HEK293T (cell line): ENCODE measurements around the gene GNPNAT1.

ENCODE experiments used
- ARNT ChIP-seq: fragments of 450-650 bp; IDR thresholded peaks from 2 replicates; pipeline ENCODE4 v1.6.1; 2017; ENCODE audit warnings: mild to moderate bottlenecking
- BHLHE40 ChIP-seq: fragments of 450-650 bp; IDR thresholded peaks from 2 replicates; pipeline ENCODE4 v1.6.1; 2016; ENCODE audit warnings: mild to moderate bottlenecking, moderate library complexity, borderline replicate concordance
- ELF4 ChIP-seq: fragments of 450-650 bp; IDR thresholded peaks from 2 replicates; pipeline ENCODE4 v1.6.1; 2017; ENCODE audit warnings: antibody characterized with exemption
- FOXK2 ChIP-seq: fragments of 450-650 bp; IDR thresholded peaks from 2 replicates; pipeline ENCODE4 v1.6.1; 2016; ENCODE audit warnings: mild to moderate bottlenecking
- FOXM1 ChIP-seq: fragments of 450-650 bp; IDR thresholded peaks from 2 replicates; pipeline ENCODE4 v1.6.1; 2017; ENCODE audit warnings: mild to moderate bottlenecking, borderline replicate concordance
- HDGF ChIP-seq: fragments of 450-650 bp; IDR thresholded peaks from 2 replicates; pipeline ENCODE4 v1.6.1; 2017; ENCODE audit warnings: antibody characterized with exemption, borderline replicate concordance
- L3MBTL2 ChIP-seq: fragments of 450-650 bp; conservative IDR thresholded peaks from 2 replicates; pipeline ENCODE4 v1.6.1; 2016; ENCODE audit warnings: mild to moderate bottlenecking
- NFRKB ChIP-seq: fragments of 450-650 bp; IDR thresholded peaks from 2 replicates; pipeline ENCODE4 v1.6.1; 2016; ENCODE audit warnings: mild to moderate bottlenecking, moderate library complexity
- PKNOX1 ChIP-seq: fragments of 450-650 bp; IDR thresholded peaks from 2 replicates; pipeline ENCODE4 v1.6.1; 2016
- SP1 ChIP-seq: fragments of 450-650 bp; IDR thresholded peaks from 2 replicates; pipeline ENCODE4 v1.6.1; 2017
- SUZ12 ChIP-seq: fragments of 450-650 bp; IDR thresholded peaks from 2 replicates; pipeline ENCODE4 v1.6.1; 2016; ENCODE audit warnings: mild to moderate bottlenecking
- TARDBP ChIP-seq: fragments of 450-650 bp; IDR thresholded peaks from 2 replicates; pipeline ENCODE4 v1.6.1; 2016
- ZNF384 ChIP-seq: fragments of 450-650 bp; IDR thresholded peaks from 2 replicates; pipeline ENCODE4 v1.6.1; 2016

GRCh38 chr14:52759145-52759544 is 32.3 kb downstream of the GNPNAT1 start:
- TF ChIP-seq HDGF (no peak), BHLHE40 (no peak), ARNT (no peak), NFRKB (no peak), SP1 (no peak), L3MBTL2 (no peak), TARDBP (no peak), FOXK2 (no peak), FOXM1 (no peak), ZNF384 (no peak), SUZ12 (no peak), PKNOX1 (no peak), ELF4 (no peak)
